ENCODE data around the gene MAP4. TPM values are rescaled to one million over a fixed set of nuclear protein-coding genes. Genes with fewer than 3 reads are reported as not detected.
A peak's percentile ranks its signal among the peaks of the same experiment; 100 is the strongest.

Gene MAP4
- total RNA-seq, 2 donors from 2014 or later: 152 to 169 TPM

DNA sequence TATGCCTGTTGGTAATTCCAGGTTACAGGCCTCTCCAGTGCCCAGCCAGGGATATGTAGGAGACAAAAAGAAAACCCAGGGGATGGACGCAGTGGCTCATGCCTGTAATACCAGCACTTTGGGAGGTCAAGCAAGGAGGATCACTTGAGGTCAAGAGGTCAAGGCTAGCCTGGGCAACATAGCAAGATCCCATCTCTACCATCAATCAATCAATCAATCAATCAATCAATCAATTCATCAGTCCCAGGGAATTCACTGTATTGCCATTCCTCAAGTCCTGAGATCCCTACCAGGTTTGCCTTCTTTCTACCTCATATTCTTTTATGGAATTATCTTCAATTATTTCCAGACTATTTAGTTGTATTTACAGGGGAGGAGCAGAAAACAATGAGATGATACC lies 131.0 kb downstream of the MAP4 start:
- no peaks in the 10 kb centered on the region for H3K27me3 Mint-ChIP-seq (ENCODE audit: insufficient read depth)
- H3K9me3 Mint-ChIP-seq: peaks cover 2% of the 10 kb centered on the region
- no peak overlapping the region for H3K4me3 Mint-ChIP-seq
- H3K4me1 Mint-ChIP-seq: peaks cover 7% of the 10 kb centered on the region
- H3K27ac ChIP-seq (ENCODE audit: low read depth, low read length): no peak overlapping the region
- peaks cover 66% of the 10 kb centered on the region for H3K36me3 ChIP-seq (ENCODE audit: control insufficient read depth, insufficient read depth, low read length)
- no peak overlapping the region for H3K9ac ChIP-seq (ENCODE audit: extremely low read depth, low read length, poor library complexity, severe bottlenecking)
- no peaks in the 10 kb centered on the region for H3K27me3 ChIP-seq (ENCODE audit: control insufficient read depth, insufficient read depth, low read length, poor library complexity, severe bottlenecking)
- H3K36me3 Mint-ChIP-seq (ENCODE audit: low read depth): peaks cover 60% of the 10 kb centered on the region
- 96 to 100% methylated on average over 1 of the region's 1 CpG for WGBS, 2 experiments (ENCODE audit: insufficient coverage in 1 of 2, insufficient read length in 1 of 2)
- H3K4me3 ChIP-seq (ENCODE audit: low read length): no peak overlapping the region
- no peak overlapping the region for H3K27ac Mint-ChIP-seq
- TF ChIP-seq CTCF (conservative IDR thresholded peaks at IDR 0.05): no peak
- peaks cover 20% of the 10 kb centered on the region for H3K9me3 ChIP-seq (ENCODE audit: control insufficient read depth, low read length)
- H3K4me1 ChIP-seq (ENCODE audit: control insufficient read depth, insufficient read depth, low read length): no peaks in the 10 kb centered on the region
- DNase-seq: no peak

DNA sequence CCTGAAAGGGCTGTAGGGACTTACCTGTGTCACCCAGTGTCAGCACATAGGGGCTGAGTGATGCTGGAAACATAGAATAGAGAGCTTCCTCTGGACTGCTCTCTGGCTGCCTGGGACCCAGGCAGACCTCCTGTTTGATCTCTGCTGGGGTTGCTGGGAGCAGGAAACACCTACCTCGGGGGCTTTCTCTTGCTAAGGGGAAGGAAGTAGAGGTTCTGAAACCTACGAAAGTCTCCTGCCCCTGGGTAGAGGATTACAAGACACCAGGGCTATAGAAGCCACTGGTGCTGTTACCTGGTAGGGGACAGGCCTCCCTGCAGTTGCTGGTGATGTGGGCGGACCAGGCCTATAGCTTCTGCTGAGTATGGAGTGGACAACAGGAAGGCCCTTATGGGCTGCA lies 131.6 kb downstream of the MAP4 start:
- Histone ChIP-seq H3K27ac (ENCODE audit: low read depth, low read length) (no peak overlapping the region), H3K9me3 (ENCODE audit: control insufficient read depth, low read length) (peaks cover 20% of the 10 kb centered on the region), H3K4me1 (ENCODE audit: control insufficient read depth, insufficient read depth, low read length) (no peaks in the 10 kb centered on the region), H3K36me3 (ENCODE audit: control insufficient read depth, insufficient read depth, low read length) (peaks cover 61% of the 10 kb centered on the region), H3K27me3 (ENCODE audit: control insufficient read depth, insufficient read depth, low read length, poor library complexity, severe bottlenecking) (no peaks in the 10 kb centered on the region), H3K4me3 (ENCODE audit: low read length) (no peak overlapping the region), H3K9ac (ENCODE audit: extremely low read depth, low read length, poor library complexity, severe bottlenecking) (no peak overlapping the region)
- Mint-ChIP-seq H3K4me1 (peaks cover 4% of the 10 kb centered on the region), H3K27ac (no peak overlapping the region), H3K4me3 (no peak overlapping the region), H3K9me3 (peaks cover 2% of the 10 kb centered on the region), H3K36me3 (ENCODE audit: low read depth) (peaks cover 58% of the 10 kb centered on the region), H3K27me3 (ENCODE audit: insufficient read depth) (no peaks in the 10 kb centered on the region)
- no peak for TF ChIP-seq CTCF (conservative IDR thresholded peaks at IDR 0.05)
- WGBS, 2 experiments (ENCODE audit: insufficient coverage in 1 of 2, insufficient read length in 1 of 2): 91 to 100% methylated on average over 2 to 3 of the region's 3 CpGs
- no peak for DNase-seq

GRCh38 chr3:47882338-47882737 lies 133.9 kb downstream of the MAP4 start:
- Histone ChIP-seq H3K4me1 (ENCODE audit: control insufficient read depth, insufficient read depth, low read length) (no peaks in the 10 kb centered on the region), H3K36me3 (ENCODE audit: control insufficient read depth, insufficient read depth, low read length) (peaks cover 62% of the 10 kb centered on the region), H3K27ac (ENCODE audit: low read depth, low read length) (no peak overlapping the region), H3K9me3 (ENCODE audit: control insufficient read depth, low read length) (peaks cover 7% of the 10 kb centered on the region), H3K4me3 (ENCODE audit: low read length) (no peak overlapping the region), H3K27me3 (ENCODE audit: control insufficient read depth, insufficient read depth, low read length, poor library complexity, severe bottlenecking) (no peaks in the 10 kb centered on the region), H3K9ac (ENCODE audit: extremely low read depth, low read length, poor library complexity, severe bottlenecking) (no peak overlapping the region)
- Mint-ChIP-seq H3K27ac (no peak overlapping the region), H3K27me3 (ENCODE audit: insufficient read depth) (no peaks in the 10 kb centered on the region), H3K4me1 (no peaks in the 10 kb centered on the region), H3K36me3 (ENCODE audit: low read depth) (peaks cover 37% of the 10 kb centered on the region), H3K4me3 (no peak overlapping the region), H3K9me3 (no peaks in the 10 kb centered on the region)
- DNase-seq: no peak
- peak; percentile 53 for TF ChIP-seq CTCF (conservative IDR thresholded peaks at IDR 0.05)
- WGBS, 2 experiments (ENCODE audit: insufficient coverage in 1 of 2, insufficient read length in 1 of 2): 92 to 98% methylated on average over 2 of the region's 2 CpGs
